WTC11 (cell line): ENCODE data around the gene C8B. TPM values are rescaled to one million over a fixed set of nuclear protein-coding genes. Genes with fewer than 3 reads are reported as not detected.

Experiments used
- ATAC-seq: fragments of 200-7000 bp; cut with Tn5 transposase; 2 replicates; pipeline ENCODE4 v1.10.0; 2021; ENCODE audit warnings: mild to moderate bottlenecking, moderate library complexity
- CTCF ChIA-PET: fragments of 300-600 bp; sonication (Branson Sonifier 250); formaldehyde crosslinking; loops from one replicate; lab custom pipeline; 2021; ENCODE audit warnings: antibody characterized with exemption; lab: Charles Lee
- POLR2A ChIA-PET: fragments of 350-600 bp; sonication (Branson Sonifier 250); formaldehyde crosslinking; loops from one replicate; lab custom pipeline; 2021; ENCODE audit warnings: antibody characterized with exemption; lab: Charles Lee
- DNase-seq: peaks from one replicate; pipeline ENCODE4 v3.0.0; 2021; ENCODE audit warnings: low spot score
- H3K27ac Mint-ChIP-seq: 2 replicates; pipeline ENCODE4 v1.8.0; 2021; ENCODE audit warnings: mixed read lengths
- H3K27me3 Mint-ChIP-seq: 2 replicates; pipeline ENCODE4 v1.8.0; 2021; ENCODE audit warnings: low read depth, mild to moderate bottlenecking, moderate library complexity, mixed read lengths
- H3K36me3 Mint-ChIP-seq: 2 replicates; pipeline ENCODE4 v1.8.0; 2021; ENCODE audit warnings: mixed read lengths
- H3K4me1 Mint-ChIP-seq: 2 replicates; pipeline ENCODE4 v1.8.0; 2022; ENCODE audit warnings: mixed read lengths
- H3K4me3 Mint-ChIP-seq: 2 replicates; pipeline ENCODE4 v1.8.0; 2021; ENCODE audit warnings: mild to moderate bottlenecking, moderate library complexity, mixed read lengths
- H3K9me3 Mint-ChIP-seq: 2 replicates; pipeline ENCODE4 v1.8.0; 2021; ENCODE audit warnings: mixed read lengths
- CTCF ChIP-seq: fragments of 200-600 bp; IDR thresholded peaks from 2 replicates; pipeline ENCODE4 v1.8.0; 2022; ENCODE audit warnings: antibody characterized with exemption
- ELF4 ChIP-seq: sonication (generic); formaldehyde crosslinking; IDR thresholded peaks from 2 replicates; pipeline ENCODE4 v1.8.1; 2022; ENCODE audit warnings: low read depth, mild to moderate bottlenecking, moderate library complexity, missing genetic modification reagents
- EMX1 ChIP-seq: fragments of 250-450 bp; sonication (Bioruptor Pico); IDR thresholded peaks from 2 replicates; pipeline ENCODE4 v1.8.0; 2021; ENCODE audit warnings: mild to moderate bottlenecking
- ESRRA ChIP-seq: sonication (generic); formaldehyde crosslinking; IDR thresholded peaks from 2 replicates; pipeline ENCODE4 v1.8.1; 2022; ENCODE audit warnings: mild to moderate bottlenecking, missing genetic modification reagents, borderline replicate concordance
- FOXJ3 ChIP-seq: sonication (generic); formaldehyde crosslinking; IDR thresholded peaks from 2 replicates; pipeline ENCODE4 v1.9.0; 2021; ENCODE audit warnings: missing genetic modification reagents, mild to moderate bottlenecking, borderline replicate concordance
- GTF2I ChIP-seq: fragments of 250-450 bp; sonication (Bioruptor Pico); conservative IDR thresholded peaks from 2 replicates; pipeline ENCODE4 v1.4.0; 2021; ENCODE audit warnings: mild to moderate bottlenecking
- IRF2 ChIP-seq: sonication (generic); formaldehyde crosslinking; IDR thresholded peaks from 2 replicates; pipeline ENCODE4 v1.8.0; 2022; ENCODE audit warnings: low read depth, missing genetic modification reagents, borderline replicate concordance
- MYBL2 ChIP-seq: sonication (generic); formaldehyde crosslinking; IDR thresholded peaks from 2 replicates; pipeline ENCODE4 v1.8.1; 2023; ENCODE audit warnings: mild to moderate bottlenecking, moderate library complexity, missing genetic modification reagents
- OVOL2 ChIP-seq: fragments of 250-450 bp; sonication (Bioruptor Pico); IDR thresholded peaks from 2 replicates; pipeline ENCODE4 v1.9.0; 2021; ENCODE audit warnings: mild to moderate bottlenecking, borderline replicate concordance
- PRDM15 ChIP-seq: sonication (generic); formaldehyde crosslinking; IDR thresholded peaks from 2 replicates; pipeline ENCODE4 v1.8.0; 2022; ENCODE audit warnings: missing genetic modification reagents
- PRRX2 ChIP-seq: fragments of 250-450 bp; sonication (Bioruptor Pico); IDR thresholded peaks from 2 replicates; pipeline ENCODE4 v1.8.0; 2021; ENCODE audit warnings: mild to moderate bottlenecking
- RELA ChIP-seq: sonication (generic); formaldehyde crosslinking; IDR thresholded peaks from 2 replicates; pipeline ENCODE4 v1.8.1; 2022; ENCODE audit warnings: missing genetic modification reagents, mild to moderate bottlenecking, borderline replicate concordance
- RORB ChIP-seq: fragments of 250-450 bp; sonication (Bioruptor Pico); IDR thresholded peaks from 2 replicates; pipeline ENCODE4 v1.9.0; 2021; ENCODE audit warnings: mild to moderate bottlenecking
- SOX15 ChIP-seq: fragments of 250-450 bp; sonication (Bioruptor Pico); IDR thresholded peaks from 2 replicates; pipeline ENCODE4 v1.9.0; 2021; ENCODE audit warnings: mild to moderate bottlenecking
- STAT6 ChIP-seq: sonication (generic); formaldehyde crosslinking; conservative IDR thresholded peaks from 2 replicates; pipeline ENCODE4 v1.8.1; 2023; ENCODE audit warnings: mild to moderate bottlenecking, low read depth, missing genetic modification reagents, moderate library complexity
- TCF7 ChIP-seq: sonication (generic); formaldehyde crosslinking; IDR thresholded peaks from 2 replicates; pipeline ENCODE4 v1.8.0; 2022; ENCODE audit warnings: mild to moderate bottlenecking, low read depth, missing genetic modification reagents, moderate library complexity
- TEAD4 ChIP-seq: sonication (generic); formaldehyde crosslinking; IDR thresholded peaks from 2 replicates; pipeline ENCODE4 v1.8.0; 2022; ENCODE audit warnings: mild to moderate bottlenecking, missing genetic modification reagents
- ZBTB21 ChIP-seq: sonication (generic); formaldehyde crosslinking; IDR thresholded peaks from 2 replicates; pipeline ENCODE4 v1.8.1; 2023; ENCODE audit warnings: mild to moderate bottlenecking, missing genetic modification reagents, borderline replicate concordance
- ZNF121 ChIP-seq: sonication (generic); formaldehyde crosslinking; IDR thresholded peaks from 2 replicates; pipeline ENCODE4 v1.8.0; 2023; ENCODE audit warnings: missing genetic modification reagents
- ZNF138 ChIP-seq: sonication (generic); formaldehyde crosslinking; conservative IDR thresholded peaks from 2 replicates; pipeline ENCODE4 v1.8.1; 2022; ENCODE audit warnings: mild to moderate bottlenecking, moderate library complexity, missing genetic modification reagents
- ZNF232 ChIP-seq: sonication (generic); formaldehyde crosslinking; IDR thresholded peaks from 2 replicates; pipeline ENCODE4 v1.8.0; 2022; ENCODE audit warnings: mild to moderate bottlenecking, missing genetic modification reagents
- ZNF317 ChIP-seq: sonication (generic); formaldehyde crosslinking; IDR thresholded peaks from 2 replicates; pipeline ENCODE4 v1.8.1; 2023; ENCODE audit warnings: low read depth, mild to moderate bottlenecking, moderate library complexity, missing genetic modification reagents, borderline replicate concordance
- ZNF396 ChIP-seq: fragments of 250-450 bp; sonication (Bioruptor Pico); IDR thresholded peaks from 2 replicates; pipeline ENCODE4 v1.8.0; 2021; ENCODE audit warnings: mild to moderate bottlenecking, moderate library complexity, borderline replicate concordance
- ZNF423 ChIP-seq: fragments of 250-450 bp; sonication (Bioruptor Pico); IDR thresholded peaks from 2 replicates; pipeline ENCODE4 v2.1.2; 2022; ENCODE audit warnings: mild to moderate bottlenecking, moderate library complexity
- total RNA-seq: library from RNA; stranded (reverse); gene quantifications from 3 replicates; pipeline ENCODE4 v1.2.3, GENCODE V29; 2021

Gene C8B
- total RNA-seq, 1 experiment from 2014 or later, result 0.46 TPM

DNA sequence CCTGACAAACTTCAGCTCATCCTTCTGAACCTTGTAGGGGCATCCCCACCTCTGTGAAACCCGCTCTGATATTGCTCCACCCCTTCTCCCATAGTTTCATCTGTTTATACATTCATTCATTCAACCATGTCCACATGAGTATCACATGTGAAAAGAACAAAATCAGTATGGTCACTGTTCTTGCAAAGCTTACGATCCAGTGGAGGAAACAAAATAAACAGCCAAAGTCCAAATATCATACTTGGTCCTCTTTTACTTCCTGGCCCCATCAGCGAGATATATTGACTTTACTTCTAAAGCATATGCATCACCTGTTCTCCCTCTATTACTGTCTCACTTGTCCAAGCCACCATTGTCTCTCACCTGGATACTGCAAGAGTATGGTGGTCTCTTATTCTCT, 75.6 kb downstream of the C8B start:
- H3K9me3 Mint-ChIP-seq, result 0 out of 2 replicates have a peak, but pooled peaks cover 3% of the 10 kb centered on the region
- H3K27me3 Mint-ChIP-seq, result peaks cover 5% of the 10 kb centered on the region; the same call in 1 of the 2 replicates
- ATAC-seq, result no peak

GRCh38 chr1:56881417-56881816, 84.4 kb downstream of the C8B start:
- ATAC-seq (no peak), DNase-seq (no peak)
- Mint-ChIP-seq H3K4me3 (no peak overlapping the region), H3K27me3 (peaks cover 1% of the 10 kb centered on the region; the same call in 1 of the 2 replicates), H3K27ac (no peak overlapping the region), H3K4me1 (no peaks in the 10 kb centered on the region), H3K9me3 (no peaks in the 10 kb centered on the region), H3K36me3 (no peaks in the 10 kb centered on the region)
- POLR2A ChIA-PET, result no interaction called here
- CTCF ChIA-PET, result no interaction called here
- TF ChIP-seq ELF4 (CRISPR knock-in tag) (no peak), ZNF423 (CRISPR knock-in tag) (no peak), ZNF396 (CRISPR knock-in tag) (no peak), TEAD4 (CRISPR knock-in tag) (no peak), GTF2I (no peak), MYBL2 (CRISPR knock-in tag) (no peak), PRRX2 (CRISPR knock-in tag) (no peak), OVOL2 (CRISPR knock-in tag) (no peak), ZNF232 (CRISPR knock-in tag) (no peak), ZBTB21 (CRISPR knock-in tag) (no peak), TCF7 (CRISPR knock-in tag) (no peak), IRF2 (CRISPR knock-in tag) (no peak), ZNF138 (CRISPR knock-in tag) (no peak), SOX15 (CRISPR knock-in tag) (no peak)

More for the DNA sequence above, 75.6 kb downstream of the C8B start:
- TF ChIP-seq CTCF, result no peak
- no peak for TF ChIP-seq ZNF396 (CRISPR knock-in tag)
- TF ChIP-seq RELA (CRISPR knock-in tag), result no peak
- TF ChIP-seq ZNF121 (CRISPR knock-in tag), result no peak
- TF ChIP-seq GTF2I, result no peak
- TF ChIP-seq FOXJ3 (CRISPR knock-in tag), result no peak
- TF ChIP-seq PRDM15 (CRISPR knock-in tag), result no peak
- TF ChIP-seq ESRRA (CRISPR knock-in tag), result no peak
- no peak for TF ChIP-seq RORB (CRISPR knock-in tag)
- TF ChIP-seq EMX1, result no peak
- TF ChIP-seq STAT6 (CRISPR knock-in tag), result no peak
- TF ChIP-seq SOX15 (CRISPR knock-in tag), result no peak
- TF ChIP-seq ZNF317 (CRISPR knock-in tag), result no peak
- ChIA-PET CTCF (no interaction called here), POLR2A (no interaction called here)
- DNase-seq, result no peak
- H3K4me1 Mint-ChIP-seq, result no peaks in the 10 kb centered on the region
- no peaks in the 10 kb centered on the region for H3K36me3 Mint-ChIP-seq
- no peak overlapping the region for H3K4me3 Mint-ChIP-seq
- no peak overlapping the region for H3K27ac Mint-ChIP-seq
